ENCODE measurements around the gene ANKS1B.
"Not testable (repeated sequence)": the region's sequence is repeated elsewhere in the genome, so short reads cannot be mapped to it uniquely, and the experiment has no call there.

The ANKS1B gene

DNA sequence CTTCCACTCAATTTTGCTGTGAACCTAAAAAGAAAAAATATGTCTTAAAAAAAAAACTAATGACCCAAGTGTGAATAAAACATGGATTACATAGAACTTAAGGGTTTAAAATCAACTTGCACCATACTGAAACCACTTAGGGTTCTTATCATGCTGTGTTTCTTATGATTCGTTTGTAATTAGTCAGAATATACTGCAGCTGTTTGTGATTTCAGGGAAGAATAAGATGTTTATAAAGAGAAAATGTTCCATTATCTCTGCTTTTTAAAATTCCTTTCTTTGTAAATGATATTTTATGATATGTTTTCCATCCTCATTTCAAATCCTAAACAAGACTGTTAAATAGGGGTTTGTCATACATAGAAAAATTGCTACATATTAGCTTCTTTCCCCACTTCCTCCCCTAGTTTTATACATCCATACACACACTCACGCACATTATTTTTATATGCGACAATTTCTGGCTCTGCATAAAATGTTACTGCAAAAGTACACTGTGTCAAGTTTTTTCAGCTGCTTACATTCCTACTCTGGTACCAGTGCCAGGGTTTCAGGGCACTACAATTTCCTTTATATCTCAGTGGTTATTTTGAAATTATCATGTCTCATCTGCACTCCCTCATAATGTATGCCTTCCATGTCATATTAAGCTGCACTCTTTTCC lies 612.3 kb downstream of the ANKS1B start:
- no peak for DNase-seq (ENCODE audit: low read depth)

DNA sequence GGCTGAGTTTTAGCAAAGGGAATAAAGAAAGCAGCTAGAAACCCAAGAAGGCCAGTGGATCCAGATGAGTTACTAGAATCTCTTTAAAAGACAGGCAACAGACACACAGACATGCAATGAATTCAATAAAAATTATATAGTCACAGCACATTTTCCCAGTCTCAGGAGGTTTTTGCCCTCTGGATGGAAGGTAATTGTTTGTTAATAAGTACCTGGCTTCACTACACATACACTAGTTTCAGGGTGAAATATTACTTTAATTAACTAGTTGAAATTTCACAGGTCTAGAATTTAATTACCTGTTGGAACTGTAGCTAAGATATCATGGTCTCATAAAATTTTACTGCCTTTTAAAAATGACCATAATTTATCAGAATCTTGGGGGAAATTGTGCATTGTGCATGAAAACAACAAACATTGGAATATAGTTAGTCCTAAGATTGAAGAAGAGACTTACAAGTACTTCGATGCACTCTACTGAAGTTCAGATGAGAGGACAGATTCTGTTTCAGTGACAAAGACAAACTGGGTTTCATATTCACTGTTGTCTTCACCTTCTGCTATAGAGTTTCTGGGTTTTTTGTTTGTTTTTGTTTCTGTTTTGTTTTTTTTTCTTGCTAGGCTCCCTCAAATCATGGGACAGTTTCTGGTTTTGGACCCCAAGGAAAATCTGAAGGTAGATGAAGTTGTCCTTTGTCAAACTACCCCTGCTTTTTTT lies 614.2 kb downstream of the ANKS1B start:
- DNase-seq (ENCODE audit: low read depth): no peak

DNA sequence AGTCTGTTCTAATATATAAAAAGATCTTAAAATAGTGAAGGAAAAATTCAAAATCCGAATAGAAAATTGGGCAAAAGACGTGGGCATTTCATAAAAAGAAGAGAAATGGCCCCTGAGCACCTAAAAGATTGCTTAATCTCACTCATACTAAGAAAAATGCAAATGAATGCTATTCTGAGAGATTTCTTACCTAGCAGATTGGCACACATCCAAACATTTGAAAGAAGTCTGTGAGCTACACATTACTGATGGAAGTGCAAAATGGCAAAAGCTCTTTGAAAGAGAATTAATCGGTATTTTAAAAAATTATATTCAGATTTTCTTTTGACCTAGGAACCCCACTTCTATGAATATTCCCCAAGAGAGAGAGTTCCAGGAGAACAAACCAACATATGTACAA lies 617.6 kb downstream of the ANKS1B start:
- no peak for DNase-seq (ENCODE audit: low read depth)

DNA sequence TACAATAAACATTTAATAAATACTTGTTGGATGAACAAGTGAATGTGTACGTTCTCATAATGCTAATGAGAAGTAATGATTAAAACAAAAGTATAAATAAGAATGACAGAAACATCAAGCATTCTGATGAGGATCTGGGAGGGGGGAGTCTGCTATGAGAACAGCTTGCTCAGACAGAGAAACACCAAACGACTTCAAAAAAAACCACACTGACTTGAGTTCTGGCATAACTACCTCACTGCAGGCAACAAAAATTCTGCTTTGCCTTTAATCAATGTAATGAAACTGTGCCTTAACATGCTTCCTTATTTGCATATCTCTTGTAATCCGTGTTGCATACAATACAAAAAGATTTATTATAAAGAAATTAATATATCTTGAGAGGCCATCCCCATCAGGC lies 632.5 kb downstream of the ANKS1B start:
- no peak for DNase-seq (ENCODE audit: low read depth)

DNA sequence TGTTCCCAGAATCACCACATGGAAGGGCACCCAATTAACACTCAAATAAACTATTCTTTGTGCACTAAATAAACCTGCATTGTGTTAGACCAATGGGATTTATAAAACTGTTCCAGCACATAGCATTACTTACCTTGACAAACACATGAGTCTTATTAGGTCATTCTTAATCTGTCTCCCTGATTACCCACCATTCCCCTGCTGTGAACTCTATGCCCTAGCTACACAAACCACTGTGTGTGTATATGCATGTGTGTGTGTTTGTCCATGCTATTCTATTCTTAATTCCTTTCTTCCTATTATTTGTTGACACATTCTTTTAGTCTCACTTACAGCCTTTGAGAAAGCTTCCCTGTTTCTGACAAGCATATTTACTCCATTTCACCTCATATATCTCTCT lies 640.8 kb downstream of the ANKS1B start:
- no peak for DNase-seq (ENCODE audit: low read depth)

DNA sequence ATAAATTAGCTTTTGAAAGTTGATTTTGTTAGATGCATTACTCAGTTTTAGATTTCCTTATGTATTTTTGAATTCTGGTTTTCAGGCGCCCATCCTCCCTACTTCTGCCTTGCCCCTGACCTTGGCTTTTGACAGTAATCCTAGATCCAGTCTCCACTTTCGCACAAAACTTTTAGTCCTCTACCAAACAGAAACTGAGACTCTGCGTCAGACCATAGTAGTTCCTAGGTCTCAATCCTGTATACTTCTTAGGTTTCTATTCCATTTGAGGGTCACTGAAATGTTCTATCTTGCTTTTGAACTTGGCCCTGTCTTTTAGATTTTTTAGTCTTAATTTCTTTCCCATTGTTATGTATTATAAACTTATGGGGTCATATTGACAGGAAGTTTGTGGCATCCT lies 645.1 kb downstream of the ANKS1B start:
- no peak for DNase-seq (ENCODE audit: low read depth)

DNA sequence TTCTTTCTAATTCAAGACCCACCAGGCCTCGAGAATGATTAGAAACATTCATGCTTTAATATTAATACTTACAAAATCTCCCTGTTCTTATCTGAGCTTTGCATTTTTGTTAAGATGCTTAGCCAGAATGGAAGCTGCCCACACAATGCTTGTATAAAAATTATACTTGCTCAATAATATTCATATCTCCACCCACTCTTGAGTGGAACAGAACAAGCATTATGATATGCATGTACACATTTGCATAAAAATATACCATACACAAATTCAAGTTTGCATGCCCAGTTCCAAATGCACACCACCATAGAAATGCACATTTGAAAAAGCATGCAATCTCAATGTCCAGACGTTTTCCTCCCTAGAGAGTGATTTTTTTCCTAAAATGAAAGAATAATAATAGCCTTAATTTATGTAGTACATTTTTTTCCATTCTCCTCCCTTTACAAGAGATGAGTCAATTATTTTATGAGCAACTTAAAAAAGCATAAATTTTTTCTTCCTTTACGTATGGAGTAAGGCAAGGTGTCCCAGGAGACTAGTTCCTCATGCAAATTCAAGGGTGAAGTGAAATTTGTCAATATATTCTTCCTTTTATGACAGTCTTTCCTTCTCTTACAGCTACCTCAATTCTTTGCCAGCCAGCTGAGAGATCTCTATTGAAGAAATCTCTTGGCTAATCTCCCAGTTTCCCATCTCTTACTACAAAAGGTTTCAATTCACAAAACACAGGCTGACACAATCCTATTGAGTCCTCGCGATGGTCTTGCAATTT lies 650.3 kb downstream of the ANKS1B start:
- DNase-seq (ENCODE audit: low read depth): no peak

DNA sequence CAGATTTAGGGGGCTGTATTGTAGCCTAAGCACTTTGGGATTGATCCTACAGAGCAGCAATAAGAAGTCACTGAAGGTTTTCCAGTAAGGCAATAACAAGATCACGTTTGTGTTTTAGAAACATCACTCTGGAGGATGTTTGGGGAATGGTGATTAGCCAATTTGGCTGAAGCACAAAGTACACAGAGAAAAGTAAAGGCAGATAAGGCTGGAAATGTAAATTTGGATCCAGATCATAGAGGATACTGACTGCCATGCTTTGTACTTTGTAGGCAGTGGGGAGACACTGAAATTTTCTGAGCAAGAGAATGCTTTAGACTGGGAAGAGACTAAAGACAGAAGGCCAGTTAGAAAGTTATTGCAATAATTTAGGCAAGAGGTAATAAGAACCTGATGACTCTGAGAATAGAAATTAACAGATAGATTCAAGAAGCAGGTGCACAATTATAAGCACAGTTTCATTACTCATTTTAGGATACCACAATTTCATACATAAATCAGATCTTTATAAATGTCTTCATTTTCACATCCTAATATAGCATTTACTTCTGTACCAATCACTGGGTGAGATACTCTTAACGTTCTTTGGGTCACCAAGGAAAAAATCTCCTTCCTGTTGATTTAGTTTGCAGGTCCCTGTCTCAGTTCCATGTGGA lies 651.7 kb downstream of the ANKS1B start:
- no peak for DNase-seq (ENCODE audit: low read depth)

DNA sequence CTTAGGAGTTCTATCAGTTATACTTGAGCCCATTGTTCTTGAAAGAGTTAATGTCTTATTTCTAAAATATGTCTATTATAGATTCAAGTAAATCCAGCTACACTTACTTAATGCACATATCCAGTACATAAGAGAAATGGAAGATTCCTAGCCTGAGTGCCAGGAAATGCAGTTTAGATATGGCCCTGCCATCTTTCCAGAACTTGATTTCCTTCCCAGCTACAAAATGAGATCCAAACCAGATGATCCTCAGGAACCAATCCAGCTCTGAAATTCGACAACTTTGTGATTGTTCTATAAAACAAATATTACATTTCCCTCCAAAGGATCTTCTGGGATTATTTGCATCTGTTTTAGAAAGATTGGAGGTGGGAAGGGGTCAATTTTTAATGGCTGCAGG lies 654.5 kb downstream of the ANKS1B start:
- no peak for DNase-seq (ENCODE audit: low read depth)

DNA sequence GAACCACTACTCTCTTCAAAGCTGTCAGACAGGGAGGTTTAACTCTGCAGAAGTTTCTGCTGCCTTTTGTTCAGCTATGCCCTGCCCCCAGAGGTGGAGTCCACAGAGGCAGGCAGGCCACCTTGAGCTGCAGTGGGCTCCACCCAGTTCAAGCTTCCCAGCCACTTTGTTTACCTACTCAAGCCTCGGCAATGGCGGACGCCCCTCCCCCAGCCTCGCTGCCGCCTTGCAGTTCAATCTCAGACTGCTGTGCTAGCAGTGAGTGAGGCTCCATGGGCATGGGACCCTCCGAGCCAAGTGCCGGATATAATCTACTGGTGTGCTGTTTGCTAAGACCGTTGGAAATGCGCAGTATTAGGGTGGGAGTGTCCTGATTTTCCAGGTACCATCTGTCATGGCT lies 663.5 kb downstream of the ANKS1B start:
- DNase-seq (ENCODE audit: low read depth): not testable (repeated sequence)

DNA sequence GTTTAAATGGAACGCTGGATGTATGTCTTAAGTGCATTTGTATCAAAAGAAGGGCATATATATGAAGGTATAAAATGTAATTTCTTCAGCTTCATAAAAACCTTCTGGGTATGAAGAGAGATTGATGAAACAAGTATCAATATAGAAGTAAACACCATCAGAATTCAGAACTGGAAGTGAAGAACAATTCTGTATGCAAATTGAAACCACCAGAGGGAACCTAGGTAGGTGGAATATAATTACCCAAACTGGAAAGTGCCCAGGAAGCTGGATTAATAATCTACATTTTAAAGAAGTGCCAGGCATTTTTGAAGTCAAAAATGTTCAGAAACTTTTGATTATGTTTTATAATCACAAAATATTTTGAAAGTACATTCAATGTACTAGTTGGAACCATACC lies 673.4 kb downstream of the ANKS1B start:
- no peak for DNase-seq (ENCODE audit: low read depth)

DNA sequence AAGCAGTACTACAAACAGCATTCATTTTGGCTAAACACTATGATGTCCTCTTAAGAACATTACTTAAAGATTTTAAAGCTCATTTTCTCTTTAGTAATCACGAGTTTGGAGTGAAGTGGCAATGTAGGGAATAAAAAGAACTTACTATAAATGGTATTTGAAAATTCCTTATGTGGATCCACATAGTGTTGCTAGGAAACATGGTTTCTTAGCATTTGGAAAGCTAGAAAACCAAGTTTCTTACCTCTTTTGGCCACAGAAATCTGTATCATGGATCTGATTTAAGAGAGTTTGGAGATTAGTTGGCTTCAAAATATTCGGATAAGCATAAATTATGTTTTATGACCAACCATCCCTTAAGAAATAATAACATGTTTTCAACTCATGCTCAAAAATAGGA lies 674.9 kb downstream of the ANKS1B start:
- DNase-seq (ENCODE audit: low read depth): no peak

DNA sequence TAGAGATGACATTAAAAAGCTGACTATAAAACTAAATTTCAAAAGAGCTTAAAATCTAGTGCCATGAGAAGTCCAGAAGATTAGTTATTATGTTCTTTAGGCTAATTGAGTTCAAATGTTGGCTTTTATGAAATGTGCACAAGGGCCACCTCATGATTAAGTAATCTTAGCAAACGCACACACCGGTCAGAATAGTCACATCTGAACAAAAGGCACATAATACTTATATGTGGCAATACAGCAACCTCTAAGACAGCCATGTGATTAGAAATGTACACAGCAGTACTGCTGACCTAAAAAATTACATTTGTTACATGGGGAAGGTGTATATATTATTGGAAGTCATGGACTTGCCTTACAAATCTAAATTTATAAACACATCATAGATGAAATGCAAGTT lies 681.9 kb downstream of the ANKS1B start:
- DNase-seq (ENCODE audit: low read depth): no peak

DNA sequence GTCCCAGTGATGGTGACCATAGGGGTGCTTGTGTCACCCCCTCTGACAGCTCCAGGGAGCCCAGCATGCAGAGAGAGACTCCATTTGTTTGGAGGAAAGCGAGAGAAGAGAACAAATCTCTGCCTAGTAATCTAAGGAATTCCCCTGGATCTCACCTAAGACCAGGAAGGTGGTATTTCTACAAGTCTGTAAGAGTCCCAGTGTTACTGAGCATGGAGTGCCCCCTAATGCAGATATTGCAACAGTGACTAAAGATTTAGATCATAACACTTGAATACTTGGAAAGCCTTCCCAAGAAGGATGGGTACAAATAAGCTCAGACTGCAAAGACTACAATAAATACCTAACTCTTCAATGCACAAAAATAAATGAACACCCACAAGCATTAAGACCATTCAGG lies 697.6 kb downstream of the ANKS1B start:
- DNase-seq (ENCODE audit: low read depth): no peak

DNA sequence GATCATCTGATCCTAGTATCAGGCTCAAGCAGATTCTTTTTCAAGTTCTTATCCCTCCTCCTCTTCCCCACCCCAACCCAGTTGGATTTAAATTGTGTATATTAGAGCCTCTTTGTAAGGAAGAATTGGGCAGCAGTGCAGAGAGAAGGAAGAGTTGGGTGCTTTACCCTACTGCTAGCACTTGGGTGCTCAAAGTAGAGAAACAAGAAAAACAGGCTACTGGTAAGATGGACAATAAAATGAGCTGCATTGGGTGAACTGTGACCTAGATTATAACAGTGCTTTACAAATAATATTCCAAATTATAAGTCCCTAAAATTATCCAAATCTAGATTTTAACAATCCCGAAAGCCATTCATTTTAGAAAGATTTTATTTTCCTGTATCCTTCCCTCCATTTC lies 700.6 kb downstream of the ANKS1B start:
- DNase-seq (ENCODE audit: low read depth): no peak

DNA sequence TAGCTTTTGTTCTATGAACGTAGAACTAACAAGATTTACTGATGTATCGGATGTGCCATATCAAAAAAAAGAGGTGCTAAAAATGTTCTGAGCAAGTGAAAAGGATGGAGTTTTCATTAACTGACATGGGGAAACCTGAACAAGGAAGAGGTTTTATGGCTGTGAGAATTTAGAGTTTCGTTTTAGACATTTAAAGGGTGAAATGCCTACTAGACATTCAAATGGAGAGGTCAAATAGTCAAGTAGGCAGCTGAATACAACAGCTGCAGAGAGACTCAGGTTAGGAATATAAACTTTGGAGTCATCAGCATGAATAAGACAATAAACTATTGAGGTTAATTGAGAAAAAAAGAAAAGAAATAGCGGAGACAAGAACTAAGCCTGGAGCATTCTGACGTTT lies 702.1 kb downstream of the ANKS1B start:
- no peak for DNase-seq (ENCODE audit: low read depth)

DNA sequence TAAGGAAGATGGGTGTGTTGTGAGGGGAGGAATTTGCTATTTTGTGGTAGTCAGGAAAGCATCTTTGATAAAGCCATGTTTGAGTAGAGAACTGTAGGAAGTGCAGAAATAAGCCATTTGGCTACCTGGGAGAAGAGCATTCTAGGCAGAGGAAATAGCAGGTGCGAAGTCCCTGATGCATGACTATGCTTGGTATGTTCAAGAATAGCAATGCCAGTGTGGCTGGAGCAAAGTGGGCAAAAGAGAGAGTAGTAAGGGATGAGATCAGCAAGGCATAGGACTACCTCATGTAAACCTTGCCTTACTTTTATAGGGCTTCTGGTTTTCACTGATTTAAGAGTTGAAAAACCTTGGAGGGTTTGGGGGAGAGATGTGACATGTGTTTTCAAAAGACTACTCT lies 702.6 kb downstream of the ANKS1B start:
- DNase-seq (ENCODE audit: low read depth): no peak

DNA sequence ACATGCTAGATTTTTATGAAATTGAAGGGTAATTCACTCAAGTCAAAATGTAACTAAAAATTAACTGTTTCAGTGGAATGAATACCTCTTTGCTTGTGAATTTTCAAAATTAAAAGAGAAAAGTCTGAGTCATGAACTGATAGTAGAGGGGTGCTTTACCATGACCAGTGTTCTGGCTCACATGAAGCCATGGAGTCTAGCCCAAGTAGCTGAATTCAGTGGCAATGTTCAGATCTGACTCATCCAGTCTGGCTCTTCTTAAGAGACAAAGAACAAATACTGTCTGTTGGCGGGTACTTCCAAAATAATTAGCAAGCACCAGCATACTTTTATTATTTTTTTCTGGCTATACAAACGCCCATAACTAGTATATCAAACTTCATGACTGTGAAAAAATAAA lies 703.5 kb downstream of the ANKS1B start:
- DNase-seq (ENCODE audit: low read depth): no peak

DNA sequence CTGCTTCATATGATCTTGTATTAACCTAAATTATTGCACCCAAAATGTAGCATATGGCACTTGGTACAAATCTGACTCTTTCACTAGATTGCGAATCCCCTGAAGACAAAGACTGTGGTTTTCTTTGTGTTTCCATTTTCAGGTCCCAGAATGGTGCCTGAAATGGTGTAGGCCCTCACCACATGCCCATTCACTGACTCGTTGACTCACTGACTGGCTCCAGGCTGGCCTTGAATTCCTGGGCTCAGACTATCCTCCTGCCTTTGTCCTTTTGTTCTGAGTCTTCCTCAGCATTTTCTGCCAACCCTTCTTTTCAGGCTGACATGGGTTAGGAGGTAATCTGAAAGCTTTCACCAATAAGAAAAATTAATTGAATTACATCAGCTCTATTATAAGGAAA lies 705.8 kb downstream of the ANKS1B start:
- DNase-seq (ENCODE audit: low read depth): no peak

DNA sequence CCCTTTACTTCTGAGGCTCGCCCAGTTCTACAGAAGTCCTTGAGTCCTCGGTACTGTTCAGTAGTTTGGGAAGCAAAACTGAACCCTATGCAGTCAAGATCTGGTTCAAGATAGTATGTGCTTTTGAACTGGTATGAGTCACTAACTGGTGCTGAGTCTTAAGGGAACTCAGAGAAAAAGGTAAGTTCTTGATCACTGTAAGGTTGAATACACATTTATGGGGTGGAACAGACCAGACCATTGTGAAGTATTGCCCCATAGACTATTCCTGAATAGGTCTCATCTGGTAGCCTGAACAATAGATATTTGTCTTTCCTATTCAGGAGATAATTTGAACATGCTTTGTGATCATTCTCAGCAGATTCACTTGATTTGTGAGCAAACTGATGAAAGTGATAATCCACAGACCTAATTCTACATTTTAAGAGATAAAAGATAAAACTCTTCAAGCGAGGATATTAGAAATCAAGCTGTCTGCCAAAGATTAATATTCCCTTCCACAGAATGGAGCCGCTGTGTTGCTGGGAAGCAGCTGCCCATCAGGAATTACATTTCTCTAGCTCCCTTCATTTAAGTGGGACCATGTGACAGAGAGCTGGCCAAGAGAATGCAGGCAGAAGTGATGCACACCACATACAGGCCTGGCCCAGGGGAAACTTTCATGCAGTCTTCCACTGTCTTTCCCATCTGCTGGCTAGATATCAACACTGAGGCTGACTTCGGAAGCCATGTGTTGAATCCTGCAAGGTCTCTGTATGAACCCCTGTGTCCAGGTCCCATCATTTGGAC lies 707.0 kb downstream of the ANKS1B start:
- DNase-seq (ENCODE audit: low read depth): no peak

DNA sequence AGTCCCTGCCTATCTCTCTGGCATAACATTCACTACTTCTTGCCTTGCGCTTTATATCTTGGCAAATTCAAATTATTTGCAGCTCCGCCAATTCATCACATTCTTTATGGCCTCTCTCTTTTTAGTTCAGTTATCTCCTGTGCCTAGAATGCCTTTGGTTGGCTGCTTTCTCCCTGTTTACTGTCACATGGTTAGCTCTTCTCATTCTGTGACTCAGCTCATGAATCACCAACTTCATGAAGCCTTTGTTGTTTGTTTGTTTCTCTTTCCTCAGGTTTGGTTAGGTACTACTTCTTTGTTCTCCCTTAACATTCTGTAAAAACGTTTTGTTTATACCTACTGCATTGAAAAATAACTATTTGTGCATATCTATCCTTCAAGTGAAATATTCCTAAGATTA lies 713.7 kb downstream of the ANKS1B start:
- DNase-seq (ENCODE audit: low read depth): no peak

DNA sequence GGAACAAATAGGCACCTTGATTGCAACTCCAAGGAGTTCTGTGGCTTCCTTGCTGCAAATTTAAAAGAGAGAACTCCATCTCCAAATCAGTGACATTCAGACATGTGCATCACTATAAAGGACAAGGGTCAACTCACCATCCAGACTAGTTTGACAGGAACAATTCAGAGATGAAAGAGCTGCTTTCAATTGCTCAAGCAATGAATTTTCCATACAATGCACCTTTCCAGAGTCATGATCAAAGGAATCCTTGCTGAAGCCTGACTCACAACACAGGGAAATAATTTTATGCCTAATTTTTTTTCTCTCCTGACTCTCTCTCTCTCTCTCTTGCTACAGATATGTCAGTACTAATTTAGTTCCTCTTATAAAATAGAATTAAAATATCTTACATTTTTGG lies 717.7 kb downstream of the ANKS1B start:
- DNase-seq (ENCODE audit: low read depth): no peak
